Neural progenitor cell (in vitro differentiated cells): ENCODE data around the gene GNG12. TPM values are rescaled to one million over a fixed set of nuclear protein-coding genes. Genes with fewer than 3 reads are reported as not detected.
"Not testable (repeated sequence)": the region's sequence is repeated elsewhere in the genome, so short reads cannot be mapped to it uniquely, and the experiment has no call there.

ENCODE experiments used
- DNase-seq: peaks from one replicate; pipeline ENCODE4 v3.0.0-alpha.2; 2016; ENCODE audit warnings: low spot score
- H2AFZ ChIP-seq: fragments of 200-600 bp; sonication (generic); replicated peaks from 2 replicates; pipeline ENCODE4 v1.6.1; 2016; ENCODE audit warnings: antibody characterized with exemption
- H3F3A ChIP-seq: fragments of 200-600 bp; sonication (generic); 2 replicates; pipeline ENCODE4 v1.6.1; 2016; ENCODE audit warnings: antibody characterized with exemption, low read depth
- H3K27ac ChIP-seq: fragments of 200-600 bp; sonication (generic); 2 replicates; pipeline ENCODE4 v1.5.1; 2016; ENCODE audit warnings: mild to moderate bottlenecking
- H3K27me3 ChIP-seq: fragments of 200-600 bp; sonication (generic); 2 replicates; pipeline ENCODE4 v1.6.1; 2016; ENCODE audit warnings: mild to moderate bottlenecking, moderate library complexity
- H3K36me3 ChIP-seq: fragments of 200-600 bp; sonication (generic); 2 replicates; pipeline ENCODE4 v1.5.1; 2016
- H3K4me1 ChIP-seq: fragments of 200-600 bp; sonication (generic); 2 replicates; pipeline ENCODE4 v1.6.1; 2016; ENCODE audit warnings: mixed run types
- H3K4me2 ChIP-seq: fragments of 200-600 bp; sonication (generic); 2 replicates; pipeline ENCODE4 v1.6.1; 2016
- H3K4me3 ChIP-seq: fragments of 200-600 bp; sonication (generic); 2 replicates; pipeline ENCODE4 v1.5.1; 2016
- H3K79me2 ChIP-seq: fragments of 200-600 bp; sonication (generic); 2 replicates; pipeline ENCODE4 v1.6.1; 2016; ENCODE audit warnings: low read depth
- H3K9ac ChIP-seq: fragments of 200-600 bp; sonication (generic); 2 replicates; pipeline ENCODE4 v1.6.1; 2016
- H3K9me3 ChIP-seq: fragments of 200-600 bp; sonication (generic); 2 replicates; pipeline ENCODE4 v1.5.1; 2016; ENCODE audit warnings: low read depth
- H4K20me1 ChIP-seq: fragments of 200-600 bp; sonication (generic); 2 replicates; pipeline ENCODE4 v1.6.1; 2016; ENCODE audit warnings: low read depth
- H3K27ac Mint-ChIP-seq: 3 replicates; pipeline ENCODE4 v1.8.0; 2021; ENCODE audit warnings: mixed read lengths
- H3K27me3 Mint-ChIP-seq: 2 replicates; pipeline ENCODE4 v1.8.0; 2022; ENCODE audit warnings: low read depth, mild to moderate bottlenecking, inconsistent platforms, moderate library complexity, mixed read lengths; ENCODE audit not compliant: insufficient read depth
- H3K36me3 Mint-ChIP-seq: 3 replicates; pipeline ENCODE4 v1.8.0; 2021; ENCODE audit warnings: mixed read lengths
- H3K4me1 Mint-ChIP-seq: 3 replicates; pipeline ENCODE4 v1.8.0; 2021; ENCODE audit warnings: mixed read lengths
- H3K4me3 Mint-ChIP-seq: 3 replicates; pipeline ENCODE4 v1.8.0; 2021; ENCODE audit warnings: mild to moderate bottlenecking, moderate library complexity, mixed read lengths
- H3K9me3 Mint-ChIP-seq: 3 replicates; pipeline ENCODE4 v1.8.0; 2020; ENCODE audit warnings: mixed read lengths
- CTCF ChIP-seq: fragments of 200-600 bp; sonication (generic); IDR thresholded peaks from 2 replicates; pipeline ENCODE4 v1.5.1; 2017; ENCODE audit warnings: antibody characterized with exemption, mild to moderate bottlenecking
- EZH2 ChIP-seq: fragments of 200-600 bp; sonication (generic); IDR thresholded peaks from 2 replicates; pipeline ENCODE4 v1.6.1; 2017; ENCODE audit warnings: antibody characterized with exemption, mild to moderate bottlenecking, moderate library complexity
- EZH2phosphoT487 ChIP-seq: fragments of 200-600 bp; sonication (generic); IDR thresholded peaks from 2 replicates; pipeline ENCODE4 v1.6.1; 2017; ENCODE audit warnings: antibody characterized with exemption
- total RNA-seq: library from RNA; depleted of rRNA; stranded (reverse); fragments of >200 nt; gene quantifications from 2 replicates; pipeline ENCODE4 v1.2.3, GENCODE V29; 2015; ENCODE audit warnings: low replicate concordance

The GNG12 gene
- total RNA-seq, 1 donor from 2014 or later = 44.5 TPM

DNA sequence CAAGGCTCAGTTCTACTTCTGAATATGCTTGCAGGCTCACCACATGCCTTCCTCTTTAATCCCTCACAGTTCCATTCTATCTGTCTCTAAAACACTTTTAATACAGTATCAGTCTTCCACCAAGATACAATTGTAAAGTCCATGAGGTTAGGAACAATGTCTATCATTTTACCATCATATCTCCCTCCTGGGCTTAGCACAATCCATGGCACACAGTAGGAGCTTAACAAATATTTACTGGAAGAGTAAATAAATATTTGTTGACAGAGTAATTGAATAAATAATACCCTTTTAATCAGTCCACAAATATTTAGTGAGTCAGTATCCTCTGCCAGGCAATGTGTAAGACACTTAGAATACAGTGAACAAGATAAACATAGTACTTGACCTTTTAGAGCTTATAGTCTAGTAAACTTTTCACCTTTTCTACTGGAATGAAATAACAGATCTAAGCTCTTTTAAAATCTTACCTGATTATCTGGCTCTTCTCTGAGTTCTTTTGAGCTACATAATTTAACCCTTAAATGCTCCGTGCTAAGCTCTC, 160.9 kb downstream of the GNG12 start:
- H3K27ac Mint-ChIP-seq = no peak overlapping the region
- Histone ChIP-seq H3K4me1 (peaks cover 7% of the 10 kb centered on the region), H3K9me3 (no peaks in the 10 kb centered on the region), H3F3A (no peaks in the 10 kb centered on the region), H3K9ac (no peak overlapping the region), H4K20me1 (no peaks in the 10 kb centered on the region), H3K27me3 (peaks cover 7% of the 10 kb centered on the region), H3K36me3 (no peaks in the 10 kb centered on the region), H3K79me2 (no peaks in the 10 kb centered on the region), H3K27ac (no peak overlapping the region), H2AFZ (no peak overlapping the region), H3K4me3 (no peak overlapping the region), H3K4me2 (no peak overlapping the region)
- peaks cover 5% of the 10 kb centered on the region for H3K27me3 Mint-ChIP-seq
- no peaks in the 10 kb centered on the region for H3K36me3 Mint-ChIP-seq
- TF ChIP-seq EZH2phosphoT487 = no peak
- no peak for TF ChIP-seq CTCF
- TF ChIP-seq EZH2 = no peak
- peaks cover 22% of the 10 kb centered on the region for H3K4me1 Mint-ChIP-seq
- no peak overlapping the region for H3K4me3 Mint-ChIP-seq
- H3K9me3 Mint-ChIP-seq = no peaks in the 10 kb centered on the region
- no peak for DNase-seq

DNA sequence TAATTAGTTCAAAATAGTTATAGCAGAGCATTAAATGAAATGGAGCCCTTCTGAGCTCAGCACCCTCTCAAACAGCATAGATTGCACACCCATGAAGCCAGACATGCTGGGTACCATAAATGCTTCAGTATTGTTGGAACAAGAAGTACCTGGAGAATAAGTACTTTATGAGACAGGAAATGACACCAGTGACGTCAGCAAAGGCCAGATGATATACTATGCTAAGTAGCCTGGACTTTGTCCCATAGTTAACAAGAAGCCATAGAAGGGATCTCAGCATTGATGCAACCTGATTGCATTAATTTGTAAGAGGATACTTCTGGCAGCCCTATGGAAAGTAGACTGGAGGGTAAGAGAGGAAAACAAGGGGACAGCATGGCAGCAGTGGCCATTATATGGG, 164.6 kb downstream of the GNG12 start:
- Histone ChIP-seq H3K4me2 (no peak overlapping the region), H2AFZ (no peak overlapping the region), H3K9me3 (no peaks in the 10 kb centered on the region), H3K4me3 (no peak overlapping the region), H3K27me3 (peaks cover 7% of the 10 kb centered on the region), H3K36me3 (no peaks in the 10 kb centered on the region), H3F3A (no peaks in the 10 kb centered on the region), H3K79me2 (no peaks in the 10 kb centered on the region), H4K20me1 (no peaks in the 10 kb centered on the region), H3K9ac (no peak overlapping the region), H3K4me1 (no peaks in the 10 kb centered on the region), H3K27ac (no peak overlapping the region)
- no peak overlapping the region for H3K4me3 Mint-ChIP-seq
- TF ChIP-seq EZH2phosphoT487 (no peak), EZH2 (no peak), CTCF (no peak)
- no peaks in the 10 kb centered on the region for H3K36me3 Mint-ChIP-seq
- DNase-seq = no peak
- H3K4me1 Mint-ChIP-seq = no peaks in the 10 kb centered on the region
- no peaks in the 10 kb centered on the region for H3K9me3 Mint-ChIP-seq
- peaks cover 8% of the 10 kb centered on the region for H3K27me3 Mint-ChIP-seq
- no peak overlapping the region for H3K27ac Mint-ChIP-seq

DNA sequence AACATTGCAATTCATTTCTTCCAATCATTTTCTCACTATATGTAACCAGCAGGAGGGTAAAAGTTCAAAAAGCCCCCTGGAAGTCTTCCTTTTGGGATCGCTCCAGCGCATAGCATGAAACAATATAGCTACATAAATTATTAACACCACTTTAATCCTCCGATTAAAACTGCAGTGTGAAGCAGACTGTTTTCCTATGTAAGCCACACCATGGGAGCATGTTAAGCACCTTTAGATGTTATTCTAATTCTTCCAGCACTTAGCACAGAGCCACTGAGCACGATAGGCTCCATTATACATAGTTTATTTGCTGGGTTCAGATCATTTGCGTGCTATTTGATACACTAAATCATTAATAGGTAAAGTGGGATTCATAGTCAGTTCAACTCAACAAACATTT, 166.6 kb downstream of the GNG12 start:
- Histone ChIP-seq H3K4me2 (no peak overlapping the region), H3K27ac (no peak overlapping the region), H4K20me1 (no peaks in the 10 kb centered on the region), H3K79me2 (no peaks in the 10 kb centered on the region), H3K4me3 (no peak overlapping the region), H3K27me3 (peaks cover 7% of the 10 kb centered on the region), H3K36me3 (no peaks in the 10 kb centered on the region), H3F3A (no peaks in the 10 kb centered on the region), H2AFZ (no peak overlapping the region), H3K4me1 (no peaks in the 10 kb centered on the region), H3K9ac (no peak overlapping the region), H3K9me3 (no peaks in the 10 kb centered on the region)
- no peak for DNase-seq
- peaks cover 8% of the 10 kb centered on the region for H3K27me3 Mint-ChIP-seq
- TF ChIP-seq CTCF (no peak), EZH2 (no peak), EZH2phosphoT487 (no peak)
- no peak overlapping the region for H3K27ac Mint-ChIP-seq
- H3K36me3 Mint-ChIP-seq = no peaks in the 10 kb centered on the region
- H3K4me1 Mint-ChIP-seq = no peaks in the 10 kb centered on the region
- no peaks in the 10 kb centered on the region for H3K9me3 Mint-ChIP-seq
- no peak overlapping the region for H3K4me3 Mint-ChIP-seq

GRCh38 chr1:67665307-67665706, 168.0 kb downstream of the GNG12 start:
- H3K4me3 Mint-ChIP-seq, H4K20me1 ChIP-seq, H2AFZ ChIP-seq, H3K36me3 ChIP-seq, H3K79me2 ChIP-seq, H3K4me1 Mint-ChIP-seq, H3K27me3 ChIP-seq, H3K4me3 ChIP-seq, H3K27ac ChIP-seq, H3K4me1 ChIP-seq, H3K4me2 ChIP-seq, H3K36me3 Mint-ChIP-seq, H3K9me3 ChIP-seq, H3K9ac ChIP-seq, DNase-seq, H3K27ac Mint-ChIP-seq, H3K27me3 Mint-ChIP-seq, H3F3A ChIP-seq, H3K9me3 Mint-ChIP-seq: not testable (repeated sequence)
